ENCODE data around the gene NET1.
"Not testable (repeated sequence)": the region's sequence is repeated elsewhere in the genome, so short reads cannot be mapped to it uniquely, and the experiment has no call there.

Gene NET1

GRCh38 chr10:5466451-5467206 lies 54.3 kb downstream of the NET1 start:
- no peak for DNase-seq

GRCh38 chr10:5467207-5467535 lies 54.8 kb downstream of the NET1 start:
- DNase-seq = no peak

- DNase-seq = no peak
Measured at GRCh38 chr10:5467634-5468255, 55.4 kb downstream of the NET1 start.

- DNase-seq = no peak
Measured at GRCh38 chr10:5468262-5469106, 56.1 kb downstream of the NET1 start.

- DNase-seq = no peak
Measured at GRCh38 chr10:5469353-5470061, 57.1 kb downstream of the NET1 start.

- no peak for DNase-seq
Measured at GRCh38 chr10:5470062-5470751, 57.9 kb downstream of the NET1 start.

GRCh38 chr10:5474642-5475041 lies 62.3 kb downstream of the NET1 start:
- DNase-seq = not testable (repeated sequence)

- not testable (repeated sequence) for DNase-seq
Measured at GRCh38 chr10:5475088-5475487, 62.7 kb downstream of the NET1 start.

GRCh38 chr10:5475974-5476807 lies 63.8 kb downstream of the NET1 start:
- DNase-seq = not testable (repeated sequence)

GRCh38 chr10:5476918-5477525 lies 64.7 kb downstream of the NET1 start:
- no peak for DNase-seq

- no peak for DNase-seq
Measured at GRCh38 chr10:5477948-5478693, 65.8 kb downstream of the NET1 start.

GRCh38 chr10:5478694-5479305 lies 66.4 kb downstream of the NET1 start:
- no peak for DNase-seq

GRCh38 chr10:5479481-5480161 lies 67.3 kb downstream of the NET1 start:
- no peak for DNase-seq

GRCh38 chr10:5480162-5480941 lies 68.0 kb downstream of the NET1 start:
- no peak for DNase-seq

- DNase-seq = no peak
Measured at GRCh38 chr10:5481121-5481520, 68.8 kb downstream of the NET1 start.

GRCh38 chr10:5482016-5482415 lies 69.7 kb downstream of the NET1 start:
- no peak for DNase-seq

- DNase-seq = no peak
Measured at GRCh38 chr10:5484205-5484604, 71.8 kb downstream of the NET1 start.

- DNase-seq = no peak
Measured at GRCh38 chr10:5485290-5485689, 72.9 kb downstream of the NET1 start.

All from NCI-H446 treated with DMSO at 0.1 percent for 48 hours (cell line).